ENCODE results near the gene TYW1B.
"Not testable (repeated sequence)": the region's sequence is repeated elsewhere in the genome, so short reads cannot be mapped to it uniquely, and the experiment has no call there.

GRCh38 chr7:72806851-72807250 lies 21.1 kb downstream of the TYW1B start:
- TF ChIP-seq POLR2A, CTCF (IDR thresholded peaks at IDR 0.05): not testable (repeated sequence)
